Stimulated activated effector memory CD8-positive, alpha-beta T cell treated with anti-CD3 and anti-CD28 coated beads, Interleukin-12 subunit alpha, Interleukin-12 subunit beta, amount 100 ng/mL, for 72 hours (primary cell): ENCODE results near the gene PANX1.

Experiments used
- ATAC-seq: fragments of 150-1000 bp; cut with Tn5 transposase; 2 replicates; pipeline ENCODE4 v1.10.0; 2021
- DNase-seq, 2 donors: peaks; one replicate each; pipeline ENCODE4 v3.0.0; 2021 to 2022; ENCODE audit warnings: low spot score in 2 of 2
- H3K27ac Mint-ChIP-seq: one replicate; pipeline ENCODE4 v1.8.0; 2022; ENCODE audit warnings: mild to moderate bottlenecking, mixed read lengths
- H3K36me3 Mint-ChIP-seq: one replicate; pipeline ENCODE4 v1.8.0; 2022; ENCODE audit warnings: mild to moderate bottlenecking, mixed read lengths
- H3K4me1 Mint-ChIP-seq: one replicate; pipeline ENCODE4 v1.8.0; 2022; ENCODE audit warnings: mixed read lengths
- H3K4me3 Mint-ChIP-seq: one replicate; pipeline ENCODE4 v1.8.0; 2022; ENCODE audit warnings: mild to moderate bottlenecking, mixed read lengths
- H3K9me3 Mint-ChIP-seq: one replicate; pipeline ENCODE4 v1.8.0; 2022; ENCODE audit warnings: mixed read lengths

PANX1 gene

GRCh38 chr11:94211261-94211830 lies 82.7 kb downstream of the PANX1 start:
- H3K4me1 Mint-ChIP-seq: no peaks in the 10 kb centered on the region
- DNase-seq (no peak), ATAC-seq (no peak)
- no peak overlapping the region for H3K27ac Mint-ChIP-seq
- no peaks in the 10 kb centered on the region for H3K36me3 Mint-ChIP-seq
- H3K9me3 Mint-ChIP-seq: peaks cover 6% of the 10 kb centered on the region
- no peak overlapping the region for H3K4me3 Mint-ChIP-seq

DNA sequence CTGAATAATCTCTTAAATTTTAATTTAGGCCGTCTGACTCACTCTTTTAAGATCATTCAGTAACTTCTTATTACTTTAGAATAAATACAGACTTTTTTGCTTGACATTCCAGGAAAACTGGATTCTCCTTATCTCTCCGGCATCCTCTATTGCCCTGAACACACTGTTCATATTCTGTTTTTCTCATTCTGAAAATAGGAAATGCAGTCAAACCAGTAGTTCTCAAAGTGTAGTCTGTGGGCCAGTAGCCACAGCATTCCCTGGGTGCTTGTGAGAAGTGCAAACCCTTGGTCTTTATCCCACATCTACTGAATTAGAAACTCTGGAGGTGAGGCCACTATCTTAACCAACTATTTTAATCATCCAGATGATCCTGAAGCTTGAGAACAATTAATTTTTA lies 84.3 kb downstream of the PANX1 start:
- Mint-ChIP-seq H3K4me1 (no peaks in the 10 kb centered on the region), H3K9me3 (peaks cover 6% of the 10 kb centered on the region), H3K36me3 (no peaks in the 10 kb centered on the region), H3K27ac (no peak overlapping the region), H3K4me3 (no peak overlapping the region)
- ATAC-seq: no peak
- DNase-seq: no peak

GRCh38 chr11:94217705-94218104 lies 89.1 kb downstream of the PANX1 start:
- no peak for ATAC-seq
- Mint-ChIP-seq H3K9me3 (peaks cover 14% of the 10 kb centered on the region), H3K4me1 (no peaks in the 10 kb centered on the region)

GRCh38 chr11:94218372-94218771 lies 89.7 kb downstream of the PANX1 start:
- Mint-ChIP-seq H3K4me1 (no peaks in the 10 kb centered on the region), H3K27ac (no peak overlapping the region), H3K36me3 (no peaks in the 10 kb centered on the region), H3K4me3 (no peak overlapping the region), H3K9me3 (peaks cover 14% of the 10 kb centered on the region)
- no peak for DNase-seq
- no peak for ATAC-seq

More at GRCh38 chr11:94217705-94218104, 89.1 kb downstream of the PANX1 start:
- no peak for DNase-seq
- H3K27ac Mint-ChIP-seq: no peak overlapping the region
- no peaks in the 10 kb centered on the region for H3K36me3 Mint-ChIP-seq
- H3K4me3 Mint-ChIP-seq: no peak overlapping the region

- no peak for ATAC-seq
- Mint-ChIP-seq H3K36me3 (no peaks in the 10 kb centered on the region), H3K4me3 (no peak overlapping the region), H3K9me3 (peaks cover 14% of the 10 kb centered on the region), H3K4me1 (no peaks in the 10 kb centered on the region), H3K27ac (no peak overlapping the region)
- no peak for DNase-seq
Observed at GRCh38 chr11:94219771-94220170, 91.1 kb downstream of the PANX1 start.

- H3K4me3 Mint-ChIP-seq: no peak overlapping the region
Observed at GRCh38 chr11:94224078-94224477, 95.4 kb downstream of the PANX1 start.

More at GRCh38 chr11:94224078-94224477, 95.4 kb downstream of the PANX1 start:
- no peaks in the 10 kb centered on the region for H3K4me1 Mint-ChIP-seq
- DNase-seq: no peak
- H3K36me3 Mint-ChIP-seq: no peaks in the 10 kb centered on the region
- H3K27ac Mint-ChIP-seq: no peak overlapping the region
- peaks cover 10% of the 10 kb centered on the region for H3K9me3 Mint-ChIP-seq
- ATAC-seq: no peak
